ENCODE measurements around the gene MORN5.

MORN5 gene

GRCh38 chr9:122228568-122229484, 69.1 kb downstream of the MORN5 start, which contains the start of gene LHX6:
Gene LHX6, minus strand, starts transcription at chr9:122228957. Its CDS starts 217 bp downstream, at chr9:122228740.
- TF ChIP-seq CTCF (IDR thresholded peaks at IDR 0.05; ENCODE audit: extremely low read depth, insufficient read depth, missing control alignments) = no peak
- in situ Hi-C loops (cut with MboI; ENCODE audit: low pct_unique_long_range_greater_than_20kb, low sequenced_read_pairs, unreplicated experiment) = no loop called here
- DNase-seq (ENCODE audit: low spot score) = peak; percentile 57

DNA sequence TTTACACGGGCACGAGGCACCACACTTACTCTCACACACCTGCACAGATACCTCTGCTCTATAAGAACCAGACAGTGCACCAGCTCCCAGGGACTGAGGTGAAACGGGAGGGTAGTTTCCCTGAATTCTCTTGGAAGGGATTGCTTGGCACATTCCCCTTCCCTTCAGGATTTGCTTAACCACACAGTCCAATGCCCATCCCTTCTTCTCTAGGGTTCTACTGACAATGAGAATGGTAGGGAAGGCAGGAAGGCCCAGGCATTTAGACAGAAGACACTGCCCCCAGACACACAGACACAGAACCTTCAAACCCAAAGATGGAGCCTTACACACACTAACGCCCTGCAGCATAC, 69.8 kb downstream of the MORN5 start:
- no peak for TF ChIP-seq CTCF (IDR thresholded peaks at IDR 0.05; ENCODE audit: extremely low read depth, insufficient read depth, missing control alignments)
- DNase-seq (ENCODE audit: low spot score) = no peak
- in situ Hi-C loops (cut with MboI; ENCODE audit: low pct_unique_long_range_greater_than_20kb, low sequenced_read_pairs, unreplicated experiment) = no loop called here

GRCh38 chr9:122232796-122233306, 73.1 kb downstream of the MORN5 start:
- DNase-seq (ENCODE audit: low spot score) = no peak
- in situ Hi-C loops (cut with MboI; ENCODE audit: low pct_unique_long_range_greater_than_20kb, low sequenced_read_pairs, unreplicated experiment) = no loop called here
- no peak for TF ChIP-seq CTCF (IDR thresholded peaks at IDR 0.05; ENCODE audit: extremely low read depth, insufficient read depth, missing control alignments)

GRCh38 chr9:122234022-122234748, 74.5 kb downstream of the MORN5 start:
- in situ Hi-C loops (cut with MboI; ENCODE audit: low pct_unique_long_range_greater_than_20kb, low sequenced_read_pairs, unreplicated experiment) = no loop called here

DNA sequence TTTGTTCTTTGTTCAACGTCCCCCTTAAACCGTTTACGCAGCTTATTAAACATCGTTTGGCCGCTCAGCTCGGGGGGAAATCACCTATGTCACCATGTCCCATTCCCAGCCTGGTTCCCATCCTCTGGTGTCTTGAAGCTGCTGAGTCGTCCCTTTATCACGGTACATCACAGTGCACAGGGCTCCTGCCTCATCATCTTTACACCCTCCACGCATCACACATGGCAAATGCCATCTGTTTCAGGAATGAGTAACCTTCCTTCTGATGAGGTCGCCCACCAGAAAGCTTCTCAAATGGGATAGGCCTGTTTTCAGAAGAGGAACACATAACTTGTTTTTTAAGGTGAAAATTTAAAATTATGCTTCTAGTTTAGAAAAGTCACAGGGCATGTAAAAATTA, 77.0 kb downstream of the MORN5 start:
- in situ Hi-C loops (cut with MboI; ENCODE audit: low pct_unique_long_range_greater_than_20kb, low sequenced_read_pairs, unreplicated experiment) = no loop called here

More at GRCh38 chr9:122234022-122234748, 74.5 kb downstream of the MORN5 start:
- TF ChIP-seq CTCF (IDR thresholded peaks at IDR 0.05; ENCODE audit: extremely low read depth, insufficient read depth, missing control alignments) = no peak
- no peak for DNase-seq (ENCODE audit: low spot score)

More for the DNA sequence above, 77.0 kb downstream of the MORN5 start:
- no peak for TF ChIP-seq CTCF (IDR thresholded peaks at IDR 0.05; ENCODE audit: extremely low read depth, insufficient read depth, missing control alignments)
- no peak for DNase-seq (ENCODE audit: low spot score)

Measured in GM13977 (cell line).